CD1c-positive myeloid dendritic cell (primary cell): ENCODE measurements around the gene MAB21L4.

Experiments
- DNase-seq: peaks from one replicate; pipeline ENCODE4 v3.0.0-alpha.2; 2016; ENCODE audit errors: extremely low spot score

Gene MAB21L4

GRCh38 chr2:240911641-240912265 is 15.8 kb upstream of the MAB21L4 start:
- DNase-seq, result no peak

- no peak for DNase-seq
Measured at GRCh38 chr2:240909216-240909974, 13.4 kb upstream of the MAB21L4 start.

GRCh38 chr2:240906911-240907590 is 11.1 kb upstream of the MAB21L4 start:
- DNase-seq, result no peak

GRCh38 chr2:240906141-240906910 is 10.4 kb upstream of the MAB21L4 start, which contains the start of gene CROCC2:
Gene CROCC2 (plus strand): TSS chr2:240906336. CDS start chr2:240906514, 178 bp downstream.
- no peak for DNase-seq

GRCh38 chr2:240905176-240905781 is 9.3 kb upstream of the MAB21L4 start:
- DNase-seq, result no peak

GRCh38 chr2:240904216-240905175 is 8.5 kb upstream of the MAB21L4 start:
- DNase-seq, result no peak

GRCh38 chr2:240903191-240904060 is 7.5 kb upstream of the MAB21L4 start:
- no peak for DNase-seq

GRCh38 chr2:240902615-240903041 is 6.7 kb upstream of the MAB21L4 start:
- no peak for DNase-seq

- no peak for DNase-seq
Measured at GRCh38 chr2:240901986-240902614, 6.1 kb upstream of the MAB21L4 start.

GRCh38 chr2:240900141-240900860 is 4.3 kb upstream of the MAB21L4 start:
- no peak for DNase-seq

- no peak for DNase-seq
Measured at GRCh38 chr2:240899468-240899865, 3.5 kb upstream of the MAB21L4 start.

- DNase-seq, result no peak
Measured at GRCh38 chr2:240898731-240899467, 2.9 kb upstream of the MAB21L4 start.

GRCh38 chr2:240898108-240898730 is 2.3 kb upstream of the MAB21L4 start:
- no peak for DNase-seq

GRCh38 chr2:240896871-240897692 is 1.1 kb upstream of the MAB21L4 start:
- no peak for DNase-seq

GRCh38 chr2:240896394-240896793 is 438 bp upstream of the MAB21L4 start:
- no peak for DNase-seq
